ENCODE measurements around the gene PRKCE. TPM values are rescaled to one million over a fixed set of nuclear protein-coding genes. Genes with fewer than 3 reads are reported as not detected.

PRKCE gene
- total RNA-seq, 1 experiment from 2014 or later: 14.0 TPM

- Histone ChIP-seq H3K27me3 (ENCODE audit: control insufficient read depth, insufficient read depth, low read length) (no peaks in the 10 kb centered on the region), H3K4me3 (ENCODE audit: low read depth in 2 of 2, low read length in 2 of 2) (no peak overlapping the region), H3K9me3 (ENCODE audit: control insufficient read depth, insufficient read depth, low read depth, low read length) (no peaks in the 10 kb centered on the region), H3K27ac (ENCODE audit: low read length) (no peak overlapping the region), H3K36me3 (ENCODE audit: control insufficient read depth, insufficient read depth, low read length) (no peaks in the 10 kb centered on the region), H3K4me1 (ENCODE audit: control insufficient read depth, insufficient read depth, low read length) (no peaks in the 10 kb centered on the region)
- ATAC-seq: no peak
- CTCF ChIA-PET: no interaction called here
- intact Hi-C loops (cut with micrococcal nuclease; ENCODE audit: unreplicated experiment): loop anchor here (2.0 to 5.0 kb wide), 2 partner anchors 288 to 352 kb away; no protein-coding TSS in a partner anchor
- TF ChIP-seq CTCF (IDR thresholded peaks at IDR 0.05) (no peak), REST (IDR thresholded peaks at IDR 0.05; ENCODE audit: insufficient read depth in 1 of 2, low read depth in 2 of 2, low read length in 1 of 2) (no peak), TCF7L2 (IDR thresholded peaks at IDR 0.05; ENCODE audit: low read depth, low read length) (no peak), POLR2AphosphoS5 (IDR thresholded peaks at IDR 0.05; ENCODE audit: low read depth, low read length) (no peak), SIN3A (IDR thresholded peaks at IDR 0.05; ENCODE audit: borderline replicate concordance, insufficient read depth, low read depth, low read length) (no peak)
- DNase-seq (ENCODE audit: low read depth, low spot score): no peak
- no TSS peak for BruUV-seq (replicated peaks)
- in situ Hi-C loops (cut with HindIII; ENCODE audit: low pct_unique_long_range_greater_than_20kb, low sequenced_read_pairs): no loop called here
- POLR2A ChIA-PET: no interaction called here
These were observed 358.9 kb downstream of the PRKCE start for GRCh38 chr2:46010223-46010924.

- Histone ChIP-seq H3K4me1 (ENCODE audit: control insufficient read depth, insufficient read depth, low read length) (no peaks in the 10 kb centered on the region), H3K27ac (ENCODE audit: low read length) (no peak overlapping the region), H3K4me3 (ENCODE audit: low read depth in 2 of 2, low read length in 2 of 2) (no peak overlapping the region), H3K36me3 (ENCODE audit: control insufficient read depth, insufficient read depth, low read length) (no peaks in the 10 kb centered on the region), H3K9me3 (ENCODE audit: control insufficient read depth, insufficient read depth, low read depth, low read length) (no peaks in the 10 kb centered on the region), H3K27me3 (ENCODE audit: control insufficient read depth, insufficient read depth, low read length) (no peaks in the 10 kb centered on the region)
- POLR2A ChIA-PET: no interaction called here
- BruUV-seq (replicated peaks): no TSS peak
- peak; percentile 85 for ATAC-seq
- CTCF ChIA-PET: no interaction called here
- in situ Hi-C loops (cut with HindIII; ENCODE audit: low pct_unique_long_range_greater_than_20kb, low sequenced_read_pairs): no loop called here
- intact Hi-C loops (cut with micrococcal nuclease; ENCODE audit: unreplicated experiment): loop anchor here (2.0 to 5.0 kb wide), 2 partner anchors 288 to 351 kb away; no protein-coding TSS in a partner anchor
- TF ChIP-seq CTCF (IDR thresholded peaks at IDR 0.05) (peak; percentile 71; the same call in 1 of the 2 replicates), REST (IDR thresholded peaks at IDR 0.05; ENCODE audit: insufficient read depth in 1 of 2, low read depth in 2 of 2, low read length in 1 of 2) (no peak)
- DNase-seq (ENCODE audit: low read depth, low spot score): no peak
These were observed 359.5 kb downstream of the PRKCE start for GRCh38 chr2:46010925-46011490.
